Aorta (tissue), 5 donors: ENCODE measurements around the gene SLIT1. TPM values are rescaled to one million over a fixed set of nuclear protein-coding genes. Genes with fewer than 3 reads are reported as not detected.

Experiments used
- ATAC-seq: fragments of 200-7000 bp; cut with Tn5 transposase; one replicate; pipeline ENCODE4 v1.9.1; 2022; ENCODE audit warnings: moderate library complexity; ENCODE audit not compliant: low FRiP score
- DNase-seq, 2 donors: peaks; one replicate each; pipeline ENCODE4 v3.0.0-alpha.2; 2020
- H3K27ac ChIP-seq, 2 donors: one replicate each; pipeline ENCODE4 v1.5.1; 2013; ENCODE audit warnings: low read length in 2 of 2, mild to moderate bottlenecking in 2 of 2, moderate library complexity in 2 of 2, control low read depth in 1 of 2, inconsistent platforms in 1 of 2, low read depth in 1 of 2
- H3K27me3 ChIP-seq, 2 donors: one replicate each; pipeline ENCODE4 v1.6.1; 2013; ENCODE audit warnings: control low read depth in 1 of 2, low read length in 1 of 2, mild to moderate bottlenecking in 1 of 2, moderate library complexity in 1 of 2; ENCODE audit not compliant: insufficient read depth in 2 of 2, control insufficient read depth in 1 of 2
- H3K36me3 ChIP-seq, 2 donors: one replicate each; pipeline ENCODE4 v1.6.1; 2013; ENCODE audit warnings: control low read depth in 1 of 2, low read length in 1 of 2, mild to moderate bottlenecking in 1 of 2; ENCODE audit not compliant: insufficient read depth in 2 of 2, control insufficient read depth in 1 of 2
- H3K4me1 ChIP-seq, 2 donors: one replicate each; pipeline ENCODE4 v1.6.1; 2013; ENCODE audit warnings: low read length in 2 of 2, control low read depth in 1 of 2, mild to moderate bottlenecking in 1 of 2, moderate library complexity in 1 of 2; ENCODE audit not compliant: insufficient read depth in 2 of 2, control insufficient read depth in 1 of 2
- H3K4me3 ChIP-seq, 2 donors: one replicate each; pipeline ENCODE4 v1.5.1; 2013; ENCODE audit warnings: low read length in 2 of 2, control low read depth in 1 of 2, mild to moderate bottlenecking in 1 of 2
- H3K9me3 ChIP-seq: one replicate; pipeline ENCODE4 v1.6.1; 2013; ENCODE audit warnings: mild to moderate bottlenecking, low read length; ENCODE audit not compliant: control insufficient read depth
- WGBS, 2 donors: extraction: QIAGEN DNeasy Blood & Tissue Kit; methylation state at CpG; one replicate each; pipeline ENCODE4 v1.1.7; 2013; 5-methylcytosine and 5-hydroxymethylcytosine counted together
- intact Hi-C, 2 donors: fragments of 100-400 bp; cut with DNase I; formaldehyde crosslinking; loops; one replicate each; pipeline versions ENCODE4 v1.14.2 to v1.15.0; 2022
- polyA plus RNA-seq, 2 donors: library from polyadenylated mRNA; stranded (reverse); fragments of 200-250 nt; gene quantifications; one replicate each; pipeline ENCODE4 v1.2.3, GENCODE V29; 2013
- total RNA-seq, 2 donors: library from RNA; stranded (reverse); fragmentation: NEBNext Ultra II Directional; extraction: Animal tissue kit (Norgen Biotek cat#: 25700); gene quantifications; one replicate each; pipeline ENCODE4 v1.2.1, GENCODE V29; 2021
- donor health status: healthy with polysubstance abuse.
- donor health status: Bipolar disorder and iron deficiency.
- donor health status: DM: no; HTN: no; CAD: no.
- donor health status: DM: no; HTN: no; CAD: no.
- donor health status: DM: yes; HTN: yes; CAD: no.

SLIT1 gene
- total and polyA plus RNA-seq, 4 donors, result 0.13 to 0.42 (median 0.22) TPM

DNA sequence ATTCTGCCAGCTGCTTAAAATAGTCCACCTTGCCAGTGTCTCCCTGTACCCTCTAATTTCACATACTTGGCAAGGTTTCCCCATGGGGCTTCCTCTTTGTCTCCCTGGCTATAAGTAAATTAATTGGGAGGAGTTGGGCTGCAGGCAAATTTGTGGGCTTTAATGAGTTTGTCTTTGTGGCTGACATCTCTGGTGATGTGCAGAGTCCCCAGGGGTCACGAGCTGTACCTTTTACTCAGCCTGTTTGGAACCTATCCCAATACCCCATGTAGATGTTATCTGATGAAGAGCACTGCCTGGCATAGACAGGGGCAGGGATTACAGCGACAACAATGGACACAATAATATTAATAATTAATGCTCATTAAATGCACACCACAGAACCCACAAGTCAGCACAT is 132.5 kb downstream of the SLIT1 start:
- DNase-seq, result peak in 1 of 2 donors; percentile 3
- no peak for ATAC-seq
- intact Hi-C loops, result no loop called here
- H3K27me3 ChIP-seq, result peaks cover 0 to 2% of the 10 kb centered on the region in 2 donors
- no peak overlapping the region for H3K4me3 ChIP-seq
- no peaks in the 10 kb centered on the region for H3K4me1 ChIP-seq
- 69 to 87% methylated on average over 2 of the region's 2 CpGs for WGBS, 2 donors
- no peak overlapping the region for H3K27ac ChIP-seq
- H3K9me3 ChIP-seq, result no peaks in the 10 kb centered on the region
- no peaks in the 10 kb centered on the region for H3K36me3 ChIP-seq

DNA sequence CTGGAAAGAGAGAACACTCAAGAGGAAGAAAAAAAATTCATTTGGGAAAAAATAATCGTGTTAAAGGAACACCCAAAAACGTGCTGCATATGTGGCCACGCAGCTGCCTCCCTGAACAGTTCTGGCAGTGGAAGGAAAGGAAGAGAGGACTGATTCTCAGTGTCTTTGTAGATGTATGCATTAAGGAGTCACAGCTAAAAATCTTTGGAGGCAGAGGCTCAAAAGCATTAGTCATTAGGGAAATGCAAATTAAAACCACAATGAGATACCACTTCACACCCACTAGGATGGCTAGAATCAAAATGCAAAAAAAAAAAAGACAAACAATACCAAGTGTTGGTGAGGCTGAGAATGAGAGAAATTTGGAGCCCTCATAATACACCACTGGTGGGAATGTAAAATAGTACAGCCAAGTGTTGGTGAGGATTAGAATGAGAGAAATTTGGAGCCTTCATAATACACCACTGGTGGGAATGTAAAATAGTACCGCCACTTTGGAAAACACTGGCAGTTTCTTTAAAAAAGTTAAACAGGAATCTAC is 134.7 kb downstream of the SLIT1 start:
- no peaks in the 10 kb centered on the region for H3K9me3 ChIP-seq
- 82 to 83% methylated on average over 4 of the region's 4 CpGs for WGBS, 2 donors
- intact Hi-C loops, result no loop called here
- H3K4me3 ChIP-seq, result no peak overlapping the region
- peaks cover 0 to 2% of the 10 kb centered on the region in 2 donors for H3K27me3 ChIP-seq
- H3K27ac ChIP-seq, result no peak overlapping the region
- H3K4me1 ChIP-seq, result no peaks in the 10 kb centered on the region
- DNase-seq, result no peak
- no peak for ATAC-seq
- no peaks in the 10 kb centered on the region for H3K36me3 ChIP-seq

DNA sequence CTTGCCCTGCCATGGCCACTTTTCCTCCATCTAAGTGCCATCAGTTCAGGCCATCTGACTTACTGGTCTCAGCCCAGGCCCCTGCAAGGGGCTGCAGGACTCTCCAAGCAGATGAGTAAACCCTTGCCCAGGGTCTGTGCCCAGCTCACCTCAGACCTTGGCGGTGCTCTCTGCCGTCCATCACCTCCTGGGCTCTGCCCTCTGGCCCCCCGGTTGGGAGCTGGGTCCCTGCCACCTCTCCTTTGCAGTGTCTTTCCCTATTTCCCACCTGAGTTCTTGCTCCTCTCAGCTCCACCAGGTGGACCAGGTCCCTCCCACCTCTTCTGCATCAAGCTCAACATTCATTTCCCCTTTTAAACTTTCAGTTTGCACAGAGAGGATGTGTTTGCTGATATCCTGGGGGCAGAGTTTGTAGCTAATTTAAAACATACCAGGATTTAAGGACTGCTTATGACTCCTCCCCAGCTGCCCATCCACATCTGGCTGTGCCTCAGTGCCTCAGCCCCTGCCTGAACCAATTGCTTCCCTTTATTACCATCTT is 135.5 kb downstream of the SLIT1 start:
- intact Hi-C loops, result no loop called here
- ATAC-seq, result no peak
- Histone ChIP-seq H3K4me3 (no peak overlapping the region), H3K27me3 (peaks cover 0 to 2% of the 10 kb centered on the region in 2 donors), H3K4me1 (no peaks in the 10 kb centered on the region), H3K36me3 (no peaks in the 10 kb centered on the region), H3K9me3 (no peaks in the 10 kb centered on the region), H3K27ac (no peak overlapping the region)
- DNase-seq, result peak in 1 of 2 donors; percentile 46
- 71 to 79% methylated on average over 3 of the region's 3 CpGs for WGBS, 2 donors

DNA sequence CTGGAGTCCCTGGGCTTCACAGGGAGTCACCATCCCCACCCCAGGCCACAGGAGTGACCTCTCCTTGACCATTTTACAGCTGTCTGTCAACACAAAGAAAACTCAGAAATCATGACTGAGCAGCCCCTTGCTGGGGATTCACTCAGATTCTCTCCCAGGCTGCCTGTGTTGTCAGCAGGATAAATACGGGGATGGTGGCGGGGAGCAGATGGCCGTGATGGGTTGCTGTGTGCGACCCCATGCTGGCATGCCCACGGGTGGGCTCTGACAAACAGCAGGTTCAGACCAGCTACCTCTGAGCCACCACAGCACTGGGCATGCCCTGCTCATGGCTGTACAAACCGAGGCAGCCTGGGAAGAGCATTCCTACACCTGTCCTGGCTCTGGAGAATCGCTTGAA is 136.1 kb downstream of the SLIT1 start:
- Histone ChIP-seq H3K4me3 (no peak overlapping the region), H3K36me3 (no peaks in the 10 kb centered on the region), H3K27ac (no peak overlapping the region), H3K27me3 (peaks cover 0 to 2% of the 10 kb centered on the region in 2 donors), H3K4me1 (no peaks in the 10 kb centered on the region), H3K9me3 (no peaks in the 10 kb centered on the region)
- ATAC-seq, result no peak
- WGBS, 2 donors, result 75 to 80% methylated on average over 7 of the region's 7 CpGs
- intact Hi-C loops, result no loop called here
- DNase-seq, result peak in 1 of 2 donors; percentile 46

DNA sequence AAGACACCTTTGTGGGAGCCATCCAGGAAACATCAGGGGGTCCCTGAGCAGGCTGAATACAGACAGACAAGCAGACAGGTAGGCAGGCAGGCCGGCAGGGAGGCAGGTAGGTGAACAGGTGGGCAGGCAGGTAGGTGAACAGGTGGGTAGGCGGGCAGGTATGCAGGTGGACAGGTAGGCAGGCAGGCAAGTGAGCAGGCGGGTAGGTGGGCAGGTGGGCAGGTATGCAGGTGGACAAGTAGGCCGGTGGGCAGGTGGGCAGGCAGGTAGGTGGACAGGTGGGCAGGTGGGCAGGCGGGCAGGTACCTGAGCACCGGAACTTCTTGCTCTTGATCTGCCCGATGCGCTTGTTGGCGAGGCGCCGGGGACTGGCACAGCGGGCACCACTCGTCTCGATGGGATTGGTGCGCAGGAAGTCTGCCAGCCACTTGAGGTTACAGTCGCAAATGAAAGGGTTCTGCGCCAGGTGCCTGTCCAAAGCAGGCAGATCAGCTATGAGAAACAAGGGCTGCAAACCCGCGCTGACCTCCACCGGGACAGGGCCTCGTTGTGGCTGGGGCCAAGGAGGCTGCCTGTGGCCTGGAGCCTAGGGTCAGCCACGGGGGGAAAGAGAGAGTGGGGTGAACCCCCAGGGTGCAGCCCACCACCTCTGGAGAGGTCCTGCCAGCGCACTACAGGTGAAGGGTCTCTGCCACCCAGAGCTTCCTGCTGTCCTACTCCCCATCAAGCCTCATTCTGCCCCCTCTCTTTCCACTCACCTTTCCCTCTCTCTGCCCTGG is 136.9 kb downstream of the SLIT1 start:
- peak; percentile 35 to 59 for DNase-seq
- 88 to 91% methylated on average over 20 to 23 of the region's 23 CpGs for WGBS, 2 donors
- intact Hi-C loops, result no loop called here
- Histone ChIP-seq H3K4me3 (no peak overlapping the region), H3K27ac (no peak overlapping the region), H3K36me3 (no peaks in the 10 kb centered on the region), H3K4me1 (no peaks in the 10 kb centered on the region), H3K9me3 (no peaks in the 10 kb centered on the region), H3K27me3 (peaks cover 0 to 2% of the 10 kb centered on the region in 2 donors)
- peak; percentile 51 for ATAC-seq

DNA sequence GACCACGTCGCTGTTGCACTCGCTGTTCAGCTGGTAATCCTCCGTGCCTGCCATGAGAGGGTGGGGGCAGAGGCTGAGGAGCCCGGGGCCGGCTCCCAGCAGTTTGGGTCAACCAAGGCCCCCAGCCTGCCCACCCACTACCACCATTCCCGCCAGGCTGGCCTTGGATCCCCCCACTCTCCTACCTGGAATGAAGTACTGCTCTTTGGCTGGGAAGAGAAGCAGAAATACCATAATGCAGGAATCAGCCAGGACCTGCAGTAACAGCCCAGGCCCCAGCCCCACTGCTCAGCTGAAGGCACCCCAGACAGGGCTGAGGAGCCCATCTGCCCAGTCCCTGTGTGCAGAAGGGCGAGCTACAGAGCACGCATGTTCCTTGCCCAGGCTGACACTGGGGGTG is 138.0 kb downstream of the SLIT1 start:
- ATAC-seq (no peak), DNase-seq (peak; percentile 35 to 55)
- Histone ChIP-seq H3K4me3 (no peak overlapping the region), H3K27ac (no peak overlapping the region), H3K9me3 (no peaks in the 10 kb centered on the region), H3K36me3 (no peaks in the 10 kb centered on the region), H3K27me3 (peaks cover 0 to 2% of the 10 kb centered on the region in 2 donors), H3K4me1 (no peaks in the 10 kb centered on the region)
- intact Hi-C loops, result no loop called here
- WGBS, 2 donors, result 93 to 94% methylated on average over 9 of the region's 9 CpGs

DNA sequence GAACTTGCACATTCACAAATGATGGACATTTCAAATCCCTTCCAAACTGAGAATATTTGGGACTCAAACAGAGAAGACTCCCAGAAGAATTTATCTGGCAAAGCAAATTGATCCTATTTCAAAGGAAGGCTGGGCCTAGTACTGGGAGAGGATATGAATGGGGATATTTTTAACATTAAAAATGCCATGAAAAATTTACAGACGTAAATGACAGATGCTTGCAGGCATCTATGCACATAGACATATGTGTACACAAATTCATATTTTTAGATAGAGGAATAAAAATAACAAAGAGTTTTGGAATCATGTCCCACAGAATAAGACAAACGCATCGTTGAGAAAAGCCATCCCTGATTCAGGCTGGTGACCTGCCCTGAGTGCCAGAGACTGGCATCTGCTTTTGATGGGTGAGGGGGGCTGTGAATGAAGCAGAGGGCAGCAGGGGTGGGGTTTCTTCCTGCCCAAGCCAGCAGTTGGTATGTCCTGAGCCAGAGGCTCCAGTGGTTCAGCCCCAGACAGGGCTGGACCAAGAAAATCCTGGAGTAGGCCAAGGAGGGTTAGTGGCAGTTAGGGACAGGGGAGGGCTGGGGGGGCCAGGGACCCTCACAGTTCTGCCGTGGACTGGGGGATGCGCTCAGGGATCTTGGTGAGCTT is 138.5 kb downstream of the SLIT1 start:
- H3K27me3 ChIP-seq, result peaks cover 0 to 2% of the 10 kb centered on the region in 2 donors
- WGBS, 2 donors, result 78 to 83% methylated on average over 5 of the region's 5 CpGs
- no peak overlapping the region for H3K4me3 ChIP-seq
- H3K9me3 ChIP-seq, result no peaks in the 10 kb centered on the region
- H3K27ac ChIP-seq, result no peak overlapping the region
- no peaks in the 10 kb centered on the region for H3K4me1 ChIP-seq
- no peaks in the 10 kb centered on the region for H3K36me3 ChIP-seq
- intact Hi-C loops, result no loop called here
- ATAC-seq (no peak), DNase-seq (peak; percentile 24 to 26)

DNA sequence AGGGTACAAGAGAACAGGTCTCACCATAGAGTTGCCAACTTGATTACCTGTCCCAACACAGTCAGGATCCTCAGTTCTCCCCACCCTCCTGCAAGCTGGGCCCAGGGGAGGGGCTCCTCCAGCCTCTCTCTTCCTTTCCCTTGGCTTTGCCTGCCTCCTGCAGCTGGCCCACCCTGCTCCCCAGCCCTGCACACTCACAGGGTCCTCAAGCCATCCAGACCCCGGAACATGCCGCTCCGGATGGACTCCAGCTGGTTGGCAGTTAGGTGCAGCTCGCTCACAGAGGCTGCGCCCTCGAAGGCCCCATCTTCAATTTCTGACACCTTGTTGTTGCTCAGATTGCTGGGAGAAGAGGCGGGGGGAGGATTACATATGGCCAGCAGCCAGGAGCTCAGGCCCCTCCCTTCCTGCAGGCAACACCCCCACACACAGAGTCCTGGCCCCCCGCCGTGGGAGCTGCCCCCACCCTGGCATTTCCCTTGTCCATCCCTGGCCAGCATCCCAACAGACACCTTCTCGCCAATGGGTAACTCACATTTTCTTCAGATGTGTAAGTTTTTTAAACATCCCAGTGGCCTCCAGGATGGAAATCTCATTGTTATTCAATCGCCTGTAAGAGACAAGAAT is 139.2 kb downstream of the SLIT1 start:
- ATAC-seq (no peak), DNase-seq (peak; percentile 28 to 49)
- H3K27me3 ChIP-seq, result peaks cover 0 to 2% of the 10 kb centered on the region in 2 donors
- H3K9me3 ChIP-seq, result no peaks in the 10 kb centered on the region
- H3K27ac ChIP-seq, result no peak overlapping the region
- H3K4me1 ChIP-seq, result no peaks in the 10 kb centered on the region
- WGBS, 2 donors, result 77 to 84% methylated on average over 11 of the region's 11 CpGs
- H3K4me3 ChIP-seq, result no peak overlapping the region
- no peaks in the 10 kb centered on the region for H3K36me3 ChIP-seq
- intact Hi-C loops, result no loop called here
